ENCODE data around the gene KIAA0232.

Gene KIAA0232

DNA sequence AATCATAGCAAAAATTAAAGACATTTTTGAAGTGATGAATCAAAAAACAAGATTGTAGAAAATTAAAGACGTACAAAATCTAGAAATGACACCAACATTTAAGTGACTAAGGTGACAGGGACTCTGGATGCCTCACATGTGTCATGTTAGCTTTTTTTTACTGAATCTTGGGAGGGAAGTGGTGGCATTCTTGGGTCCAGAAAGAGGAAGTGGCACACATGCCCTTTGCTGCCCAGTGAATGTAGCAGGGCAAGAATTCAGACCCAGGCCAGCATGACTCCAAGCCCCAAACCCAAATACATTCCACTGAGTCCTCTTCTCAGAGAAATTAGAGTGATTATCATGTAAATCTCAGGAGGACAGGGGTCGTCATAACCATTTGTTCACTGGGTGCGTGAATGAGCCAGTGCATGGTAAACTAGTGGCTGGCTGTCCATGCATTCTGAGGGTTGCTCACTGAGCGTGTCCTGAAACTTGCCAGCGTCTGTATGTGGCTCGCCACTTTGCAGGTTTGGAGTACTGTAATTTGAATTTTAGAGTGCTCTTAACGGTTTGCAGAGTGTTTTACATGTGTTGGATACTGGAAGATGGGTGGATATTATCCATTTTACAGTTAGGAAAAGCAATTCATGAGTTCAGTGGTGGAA is 71.7 kb downstream of the KIAA0232 start:
- no peak for DNase-seq

DNA sequence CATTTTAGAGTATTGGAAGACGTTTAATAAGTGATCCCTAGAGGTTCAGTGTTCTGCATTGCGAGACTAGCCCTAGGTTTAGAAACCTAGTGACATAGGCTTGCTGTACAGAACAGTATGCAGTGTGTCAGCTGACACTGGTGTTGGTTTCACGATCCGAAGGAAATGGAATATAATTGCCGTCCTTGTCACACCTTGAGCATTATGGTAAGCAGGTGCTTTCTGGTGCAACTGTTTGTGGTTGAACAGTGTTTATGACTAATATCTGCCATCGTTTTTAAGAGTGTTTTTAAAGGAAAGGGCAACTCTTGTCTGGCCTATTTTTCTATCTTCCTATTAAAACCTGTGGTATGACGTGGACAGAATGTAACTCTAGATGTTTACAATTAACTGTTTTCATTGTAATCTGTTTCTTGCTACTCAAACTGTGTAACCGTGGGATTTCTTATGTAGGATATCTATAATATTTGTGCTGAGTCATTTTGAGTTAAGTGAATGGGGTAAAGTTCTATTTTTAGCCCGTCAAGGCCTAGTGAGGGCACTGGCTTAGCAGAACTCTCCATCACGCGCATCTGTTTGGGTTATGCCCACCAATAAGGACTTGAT is 73.3 kb downstream of the KIAA0232 start:
- peak; percentile 29 to 34 for DNase-seq

DNA sequence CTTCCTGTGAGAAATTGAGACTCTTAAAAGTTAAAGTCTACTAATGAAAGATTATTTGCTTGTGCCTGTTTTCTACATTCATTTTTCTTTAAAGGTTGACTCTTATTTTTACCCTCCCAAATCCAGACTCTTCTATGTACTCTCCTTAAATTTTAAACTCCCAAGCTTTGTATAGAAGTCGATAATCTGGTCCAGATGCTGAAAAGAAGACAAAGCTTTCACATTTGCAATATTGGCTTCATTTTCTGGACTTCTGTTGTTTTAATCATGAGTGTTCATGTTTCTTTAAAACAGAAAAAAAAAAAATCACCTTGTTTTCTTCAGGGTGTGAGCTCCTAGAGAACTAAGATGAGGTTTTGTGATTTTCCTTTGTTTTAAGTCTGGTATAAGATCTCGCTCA is 73.9 kb downstream of the KIAA0232 start:
- no peak for DNase-seq

DNA sequence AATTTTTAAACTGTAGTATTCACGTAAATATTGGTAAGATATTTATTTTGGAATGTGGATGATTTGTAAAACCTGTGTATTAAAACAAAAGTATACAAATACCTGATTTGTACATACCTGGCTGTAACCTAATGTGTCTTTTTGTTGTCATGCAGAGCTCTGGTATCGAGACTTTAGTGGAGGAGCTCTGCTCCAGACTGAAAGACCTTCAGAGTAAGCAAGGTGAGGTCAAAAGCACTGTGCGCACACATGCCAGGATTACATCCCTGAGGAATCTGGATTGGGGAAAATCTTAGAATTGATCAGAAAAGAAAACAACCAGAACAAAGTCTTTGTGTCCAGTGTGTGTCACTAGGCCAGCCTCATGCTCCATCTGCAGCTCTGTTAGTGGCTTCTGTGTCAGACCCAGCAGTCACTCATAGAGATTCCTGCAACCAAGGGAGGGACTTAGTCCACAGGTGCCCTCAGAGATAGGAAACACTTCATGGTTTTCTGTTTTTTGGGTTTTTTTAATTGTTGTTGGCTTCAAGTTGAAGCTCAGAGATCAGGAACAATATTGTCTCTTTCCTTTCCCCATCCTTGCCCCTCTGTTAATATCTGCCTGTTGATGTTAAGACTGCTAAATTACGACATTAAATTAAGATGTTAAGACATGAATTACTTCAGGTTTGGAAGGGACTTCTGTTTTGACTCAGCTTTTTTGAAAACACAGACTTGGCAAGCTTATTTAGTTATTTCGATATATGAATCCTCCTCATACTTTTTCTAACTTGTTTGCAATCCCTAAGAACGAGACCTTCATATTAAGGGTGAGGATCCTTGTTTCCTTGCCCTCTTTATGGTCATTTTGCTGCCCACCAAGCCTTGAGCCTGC is 74.7 kb downstream of the KIAA0232 start:
- DNase-seq: no peak

DNA sequence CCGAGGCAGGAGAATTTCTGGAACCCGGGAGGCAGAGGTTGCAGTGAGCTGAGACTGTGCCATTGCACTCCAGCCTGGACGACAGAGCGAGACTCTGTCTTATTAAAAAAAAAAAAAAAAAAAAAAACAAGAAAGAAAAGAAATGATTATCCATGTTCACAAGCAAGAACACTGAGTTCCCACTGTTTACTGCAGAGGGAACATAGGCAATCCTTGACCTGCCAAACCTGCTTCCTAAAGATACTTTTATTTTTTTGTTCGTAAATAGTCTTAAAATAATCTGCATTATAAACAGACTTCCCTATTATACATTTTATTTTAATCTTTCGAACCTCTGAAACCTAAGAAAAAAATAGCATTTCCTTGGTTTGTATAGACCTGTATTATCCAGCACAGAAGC is 76.5 kb downstream of the KIAA0232 start:
- DNase-seq: no peak

DNA sequence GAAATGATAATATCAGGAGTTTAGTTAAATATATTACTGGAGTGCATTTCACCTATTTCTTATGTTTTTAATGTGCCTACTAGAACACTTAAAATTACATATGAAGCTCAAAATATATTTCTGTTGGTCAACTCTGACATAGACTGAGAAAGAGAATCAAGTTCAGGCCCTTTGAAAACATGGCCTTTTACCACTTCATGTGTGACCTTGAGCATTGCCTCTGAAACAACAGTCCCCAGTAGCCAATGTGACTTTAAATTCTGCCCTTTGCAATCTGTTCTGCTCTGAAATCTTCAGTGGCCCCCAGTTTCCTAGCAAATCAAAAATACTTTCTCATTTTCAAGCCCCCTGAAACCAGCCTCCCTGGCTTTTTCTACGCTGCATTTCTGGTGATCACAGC is 77.0 kb downstream of the KIAA0232 start:
- no peak for DNase-seq

DNA sequence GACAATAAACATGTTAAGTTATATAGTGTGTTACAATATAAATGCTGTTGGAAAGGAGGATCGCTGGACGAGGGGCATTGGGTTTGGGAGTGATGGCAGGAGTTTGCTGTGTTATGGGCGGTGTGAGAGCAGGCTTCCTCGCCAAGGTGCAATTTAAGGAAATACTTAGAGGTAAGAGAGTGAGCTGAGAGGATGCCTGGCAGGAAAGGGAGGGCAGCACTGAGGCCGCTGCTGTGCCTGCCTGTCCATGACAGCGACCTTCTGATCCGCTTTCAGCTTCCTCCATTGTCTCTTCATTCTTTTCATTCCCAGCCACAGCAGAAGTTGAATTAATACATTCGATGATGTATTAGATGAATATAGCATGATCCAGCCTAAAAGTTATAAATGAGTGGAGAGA is 85.9 kb downstream of the KIAA0232 start:
- DNase-seq: no peak

DNA sequence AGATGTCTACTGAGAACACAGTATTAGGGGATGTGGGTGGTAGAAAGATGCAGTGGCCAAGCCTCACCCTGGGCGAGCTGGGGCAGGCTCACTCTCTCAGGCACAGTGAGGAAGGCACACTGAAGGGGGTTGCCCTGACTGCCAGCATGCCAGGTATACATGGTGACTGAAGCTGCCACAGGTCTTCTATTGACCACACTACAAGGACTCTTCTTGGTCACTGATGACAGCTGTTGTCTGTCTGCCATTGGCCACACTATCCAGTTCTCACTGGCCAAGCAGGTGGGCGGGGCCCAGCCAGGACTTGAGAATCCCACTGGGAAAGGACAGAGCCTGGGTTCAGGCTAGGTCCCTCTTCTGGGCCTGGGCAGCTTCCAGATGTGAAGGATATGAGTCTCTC is 87.4 kb downstream of the KIAA0232 start:
- DNase-seq: no peak

DNA sequence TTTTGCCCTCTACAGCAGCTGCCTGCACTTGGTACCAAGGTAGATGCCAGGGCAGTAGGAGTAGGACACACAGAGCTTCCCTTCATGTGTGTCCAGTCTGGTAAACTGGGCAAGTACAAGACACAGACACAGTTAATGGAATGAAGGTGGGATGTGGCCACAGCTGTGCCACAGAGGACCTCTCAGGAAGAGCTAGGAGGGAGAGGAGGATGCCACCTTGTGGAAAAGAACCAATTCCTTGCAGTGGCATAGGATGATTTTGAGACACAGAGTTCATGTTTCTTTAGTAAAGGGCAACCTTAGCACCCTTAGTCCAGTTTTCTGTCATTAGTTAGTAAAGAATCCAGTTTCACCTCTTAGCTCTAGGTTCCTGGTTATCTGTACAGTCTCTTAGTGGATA is 90.8 kb downstream of the KIAA0232 start:
- DNase-seq: no peak

DNA sequence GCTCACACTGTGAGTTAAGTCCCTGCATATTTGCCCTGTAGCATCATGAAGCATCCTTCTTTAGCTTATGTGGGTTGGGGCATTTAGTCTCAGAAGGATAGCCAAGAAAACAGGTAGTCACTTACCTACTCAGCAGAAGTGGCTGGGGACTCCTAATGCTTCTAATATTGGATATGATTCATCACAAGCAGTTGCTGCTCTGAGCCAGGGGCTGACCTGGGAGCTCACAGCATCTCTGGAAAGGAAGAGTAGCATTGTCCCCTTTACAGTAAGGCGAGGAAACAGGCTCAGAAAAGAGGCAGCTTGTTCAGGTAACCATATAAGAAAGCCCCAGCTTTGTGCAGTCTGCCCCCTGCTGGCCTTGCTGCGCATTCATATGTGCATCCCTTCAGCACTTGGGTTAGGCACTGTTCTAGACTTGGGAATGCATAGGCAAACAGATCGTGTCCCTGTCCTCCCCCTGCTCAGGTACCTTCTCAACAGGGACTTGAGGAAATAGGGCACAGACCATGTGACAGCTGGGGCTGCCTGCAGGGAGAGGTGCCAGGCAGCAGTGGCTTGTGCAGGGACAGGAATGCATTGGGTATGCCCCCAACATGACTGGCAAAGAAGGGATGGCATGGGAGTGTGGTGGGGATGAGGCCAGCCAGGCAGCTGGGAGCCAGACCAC is 91.4 kb downstream of the KIAA0232 start:
- peak; percentile 81 to 84 for DNase-seq

DNA sequence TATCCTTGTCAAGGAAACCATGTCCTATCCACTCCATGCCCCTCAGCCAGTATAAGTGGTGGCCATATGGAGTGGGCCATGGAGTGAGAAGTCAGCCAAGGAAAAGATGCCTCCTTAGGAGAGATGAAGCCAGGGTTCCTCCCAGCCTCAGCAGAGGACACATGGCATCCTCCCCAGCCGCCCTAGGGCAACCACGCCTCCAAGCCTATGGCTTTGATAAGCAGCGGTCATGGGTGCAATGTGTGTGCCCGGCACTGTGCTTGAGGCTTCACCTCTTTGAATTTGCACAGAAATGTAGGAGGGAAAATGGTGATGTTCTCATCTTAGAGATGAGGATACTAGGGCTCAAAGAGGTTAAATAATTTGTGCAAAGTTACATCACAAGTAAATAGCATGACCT is 92.5 kb downstream of the KIAA0232 start:
- DNase-seq: no peak

DNA sequence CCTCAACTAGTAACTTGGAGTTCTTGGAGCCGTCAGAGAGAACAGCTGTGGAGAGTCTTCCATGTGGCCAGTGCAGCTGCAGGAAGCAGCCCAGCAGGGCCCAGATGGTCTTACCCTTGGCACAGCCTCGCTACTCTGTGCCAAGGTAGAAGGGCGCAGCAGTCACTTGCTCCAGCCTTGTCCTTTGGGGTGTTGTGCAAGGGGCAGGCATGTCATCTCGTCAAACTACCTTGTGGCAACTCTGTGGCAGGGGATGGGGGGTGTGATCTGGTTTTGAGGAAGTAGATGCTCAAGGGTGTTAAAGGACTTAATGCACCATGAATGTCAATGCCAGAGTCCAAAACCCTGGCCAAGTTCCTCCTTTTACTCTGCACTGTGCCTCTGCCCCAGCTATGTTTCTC is 92.9 kb downstream of the KIAA0232 start:
- no peak for DNase-seq

DNA sequence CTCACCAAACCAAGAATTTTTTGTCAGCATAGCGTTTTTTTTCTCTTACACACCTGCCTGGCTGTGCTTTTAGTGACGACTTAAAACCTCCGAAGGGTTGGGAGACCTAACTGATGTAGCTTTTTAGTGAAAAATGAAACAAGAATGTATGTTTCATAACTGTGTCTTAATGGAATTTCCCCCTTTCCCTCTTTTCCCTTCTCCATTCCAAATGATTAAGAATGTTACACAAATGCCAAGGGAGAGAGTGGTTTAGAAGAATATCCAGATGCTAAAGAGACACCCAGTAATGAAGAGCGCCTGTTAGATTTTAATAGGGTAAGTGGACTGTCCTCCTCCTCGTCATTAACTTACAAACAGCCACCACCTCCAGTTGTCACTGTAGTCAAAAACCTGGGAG is 93.9 kb downstream of the KIAA0232 start:
- no peak for DNase-seq

DNA sequence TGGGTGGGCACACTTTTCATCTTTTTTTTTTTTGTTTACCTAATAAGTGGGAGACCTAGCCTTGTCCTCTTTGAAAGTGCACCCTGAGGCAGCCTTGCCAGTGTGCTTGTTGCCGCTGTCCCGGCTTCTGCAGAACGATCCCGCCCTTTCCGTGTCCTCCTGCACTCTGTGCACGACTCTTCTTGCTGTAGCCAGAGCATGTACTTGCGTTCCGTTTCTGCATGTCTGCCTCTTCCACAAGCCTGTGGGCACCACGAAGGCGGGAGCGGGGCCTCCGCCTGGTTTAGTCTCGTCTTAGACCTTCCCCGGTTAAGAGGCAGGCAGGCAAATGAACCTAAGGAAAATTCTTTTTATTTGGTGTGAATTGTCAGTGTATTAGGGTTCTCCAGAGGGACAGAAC is 94.5 kb downstream of the KIAA0232 start:
- no peak for DNase-seq

DNA sequence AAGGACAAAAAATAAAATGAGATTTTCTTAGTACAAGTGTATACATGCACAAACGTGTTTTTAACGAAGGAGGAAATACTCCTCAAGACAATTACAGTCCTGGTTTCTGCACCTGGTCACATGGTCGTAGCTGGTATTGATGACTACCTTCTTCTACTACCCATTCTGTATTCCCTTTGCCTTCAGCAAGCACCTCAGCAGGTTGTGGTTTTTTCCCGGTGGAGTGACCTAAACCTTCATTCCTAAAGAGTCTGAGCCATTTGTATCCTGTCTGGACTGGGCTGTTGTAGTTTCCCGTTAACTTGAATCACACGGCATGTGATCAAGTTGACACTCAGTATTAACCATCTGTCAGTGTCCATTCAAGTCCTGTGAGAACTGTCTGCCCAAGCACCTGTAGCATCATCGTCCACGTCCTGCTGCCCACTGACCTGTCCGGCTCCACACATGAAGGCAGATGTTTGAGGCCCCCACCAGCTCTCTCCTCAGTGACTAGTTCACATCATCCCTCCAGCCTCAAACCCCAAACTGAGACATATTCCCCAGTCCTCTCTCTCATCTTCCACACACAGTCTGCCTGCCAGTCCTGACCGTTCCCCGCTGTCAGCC is 96.0 kb downstream of the KIAA0232 start:
- DNase-seq: no peak

DNA sequence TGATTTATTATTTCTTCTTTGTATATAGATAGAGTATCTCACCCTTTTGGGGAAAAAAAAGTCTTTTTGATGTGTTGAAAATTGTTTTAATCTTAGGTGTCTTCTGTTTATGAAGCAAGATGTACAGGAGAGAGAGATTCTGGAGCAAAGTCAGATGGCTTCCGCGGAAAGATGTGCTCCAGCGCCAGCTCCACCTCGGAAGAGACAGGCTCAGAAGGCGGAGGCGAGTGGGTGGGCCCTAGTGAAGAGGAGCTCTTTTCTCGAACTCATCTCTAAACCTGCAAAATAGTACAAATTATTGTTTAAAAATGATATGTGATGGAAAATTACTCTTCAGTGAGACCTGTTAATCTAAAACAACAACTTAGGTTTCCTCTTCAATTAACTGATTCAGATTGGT is 98.2 kb downstream of the KIAA0232 start:
- DNase-seq: no peak

DNA sequence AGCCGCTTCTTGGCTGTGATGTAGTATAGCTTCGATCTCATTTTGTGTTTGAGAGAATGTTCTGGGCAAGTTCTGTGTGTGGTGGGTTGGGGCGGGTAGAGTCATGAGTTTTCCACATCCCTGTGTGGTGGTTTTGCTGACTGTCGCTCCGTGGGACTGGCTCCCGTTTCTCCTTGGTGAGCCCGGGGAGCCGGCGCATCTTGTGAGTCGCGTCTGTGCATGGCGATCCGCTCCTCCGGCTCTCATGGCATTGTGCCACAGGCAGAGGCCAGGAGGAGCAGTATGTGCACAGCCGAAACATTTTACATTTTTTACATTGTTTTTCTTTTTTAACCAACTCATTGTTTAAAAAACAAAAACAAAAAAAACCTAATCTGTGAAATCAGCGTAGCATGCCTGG is 99.4 kb downstream of the KIAA0232 start:
- no peak for DNase-seq

DNA sequence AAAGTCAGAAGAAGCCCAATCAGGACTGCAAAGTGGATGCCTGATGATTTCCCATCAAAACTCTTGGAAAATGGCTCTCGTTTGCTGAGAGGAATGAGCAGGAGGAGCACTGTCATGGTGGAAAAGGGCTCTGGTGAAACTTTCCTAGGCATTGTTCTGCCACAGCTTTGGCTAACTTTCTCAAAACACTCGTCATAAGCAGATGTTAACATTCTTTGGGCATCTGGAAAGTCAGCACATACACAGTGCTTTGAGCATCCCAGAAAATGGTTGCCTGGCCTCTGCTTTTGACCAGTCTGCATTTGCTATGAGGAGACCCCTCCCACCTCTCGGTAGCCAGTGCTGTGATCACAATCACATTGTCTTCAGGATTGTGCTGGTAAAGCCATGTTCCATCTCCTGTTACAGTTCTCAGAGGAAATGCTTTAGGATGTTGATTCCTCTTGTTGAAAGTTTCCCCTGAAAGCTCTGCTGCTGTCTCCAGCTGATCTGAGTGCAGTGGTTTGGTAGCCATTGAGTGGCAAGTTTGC is 101.9 kb downstream of the KIAA0232 start:
- DNase-seq: no peak

DNA sequence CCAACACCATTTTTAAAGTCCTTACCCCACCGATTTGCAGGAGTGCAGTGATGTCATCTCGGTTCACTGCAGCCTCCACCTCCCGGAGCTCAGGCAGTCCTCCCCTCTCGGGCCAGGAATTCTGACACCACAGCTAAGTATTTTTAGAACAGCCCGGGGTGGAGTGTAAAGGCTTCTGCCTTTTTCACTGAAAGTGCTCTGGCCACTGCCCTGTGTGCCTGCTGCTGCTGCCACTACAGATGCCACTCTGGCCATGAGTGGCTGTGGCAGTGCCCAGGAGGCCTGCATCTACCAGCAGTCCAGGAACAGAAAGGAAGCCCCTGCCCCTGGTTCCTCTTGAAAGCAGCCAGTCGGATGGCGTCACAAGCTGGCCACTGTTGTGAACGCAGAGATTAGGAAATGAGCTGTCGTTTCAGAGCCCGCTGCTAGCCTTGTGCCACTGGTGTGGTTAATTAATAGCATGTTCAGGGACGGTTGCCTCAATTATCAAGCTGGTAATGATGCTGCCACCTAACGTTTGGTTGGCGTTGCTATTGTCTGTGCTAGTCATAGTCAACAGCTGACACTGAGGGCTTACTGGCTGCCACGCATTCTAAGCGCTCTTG is 103.5 kb downstream of the KIAA0232 start:
- no peak for DNase-seq

DNA sequence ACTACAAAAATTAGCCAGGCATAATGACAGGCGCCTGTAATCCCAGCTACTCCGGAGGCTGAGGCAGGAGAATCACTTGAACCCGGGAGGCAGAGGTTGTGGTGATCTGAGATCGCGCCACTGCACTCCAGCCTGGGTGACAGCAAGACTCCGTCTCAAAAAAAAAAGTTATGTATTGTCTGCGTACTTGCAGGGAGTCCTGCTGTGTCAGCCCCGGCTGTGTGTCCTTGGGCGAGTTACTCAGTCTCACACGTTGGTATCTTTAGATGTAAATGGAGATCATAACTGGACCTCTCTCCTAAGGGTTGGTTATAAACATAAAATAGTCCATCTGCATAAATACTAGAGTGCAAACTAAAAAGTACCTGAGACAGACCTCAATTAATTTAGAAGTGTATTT is 104.4 kb downstream of the KIAA0232 start:
- no peak for DNase-seq

DNA sequence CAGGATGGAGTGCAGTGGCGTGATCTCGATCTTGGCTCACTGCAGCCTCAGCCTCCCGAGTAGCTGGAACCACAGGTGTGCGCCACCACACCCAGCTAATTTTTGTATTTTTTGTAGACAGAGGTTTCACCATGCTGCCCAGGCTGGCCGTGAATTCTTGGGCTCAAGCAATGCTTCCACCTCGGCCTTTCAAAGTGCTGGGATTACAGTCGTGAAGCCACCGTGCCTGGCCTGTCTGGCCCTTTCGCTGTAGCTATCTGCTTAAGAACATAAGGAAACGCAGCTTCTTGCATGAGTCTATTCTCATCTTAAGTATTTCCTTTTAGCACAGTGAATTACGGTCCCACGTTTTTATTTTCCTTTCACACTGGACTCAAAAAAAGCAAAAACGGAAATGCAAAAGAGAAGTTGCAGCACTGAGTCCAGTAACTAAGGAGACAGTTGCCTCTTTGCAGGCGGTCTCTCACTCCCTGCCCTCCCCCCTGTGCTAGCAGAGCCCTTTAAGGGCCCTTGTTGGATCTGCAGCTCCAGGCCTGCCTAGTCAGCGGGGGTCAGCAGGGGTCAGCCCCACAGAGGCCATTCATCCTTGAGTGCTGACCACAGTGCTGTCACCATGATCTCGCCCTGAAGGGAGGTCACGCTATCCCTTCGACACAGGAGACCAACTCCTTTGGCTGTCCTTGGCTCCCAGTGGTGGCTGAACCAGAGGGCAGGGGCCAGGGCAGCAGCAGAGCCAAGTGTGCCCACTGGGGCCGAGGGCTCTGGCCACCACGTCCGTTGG is 105.3 kb downstream of the KIAA0232 start:
- DNase-seq: no peak
